ENCODE data around the gene C11orf16. TPM values are rescaled to one million over a fixed set of nuclear protein-coding genes. Genes with fewer than 3 reads are reported as not detected.
A peak's percentile ranks its signal among the peaks of the same experiment; 100 is the strongest.

Gene C11orf16
- total and polyA plus RNA-seq, 2 of the 4 experiments (the other 2 are of a cell fraction): not detected

DNA sequence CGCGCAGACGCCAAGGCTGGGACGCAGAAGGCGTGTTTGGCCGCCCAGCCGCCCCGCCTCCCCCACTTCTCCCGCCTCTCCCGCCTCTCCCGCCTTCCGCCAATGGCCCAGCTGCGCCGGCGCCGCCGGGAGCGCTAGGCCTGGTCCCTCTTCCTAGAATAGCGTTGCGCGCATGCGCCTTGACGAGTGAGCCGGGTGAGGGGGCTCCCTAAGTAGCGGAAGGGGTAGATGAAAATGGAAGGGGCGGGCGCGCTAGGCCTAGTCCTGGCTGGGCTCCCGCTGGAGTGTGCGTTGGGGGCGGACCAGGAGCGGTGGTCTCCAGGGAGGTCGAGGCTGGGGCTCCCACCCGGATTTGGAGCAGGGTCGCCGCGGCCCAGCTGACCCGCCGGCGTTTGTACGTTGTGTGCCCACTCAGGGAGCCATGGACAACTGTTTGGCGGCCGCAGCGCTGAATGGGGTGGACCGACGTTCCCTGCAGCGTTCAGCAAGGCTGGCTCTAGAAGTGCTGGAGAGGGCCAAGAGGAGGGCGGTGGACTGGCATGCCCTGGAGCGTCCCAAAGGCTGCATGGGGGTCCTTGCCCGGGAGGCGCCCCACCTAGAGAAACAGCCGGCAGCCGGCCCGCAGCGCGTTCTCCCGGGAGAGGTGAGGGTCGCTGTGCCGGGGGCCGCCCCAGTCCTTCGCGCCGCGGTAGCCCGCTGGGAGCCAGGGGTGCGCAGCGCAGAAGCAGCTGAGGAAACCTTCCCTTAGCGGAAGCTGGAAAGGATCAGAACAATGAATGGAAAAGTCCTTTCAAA, 21.5 kb downstream of the C11orf16 start, which contains the start of gene AKIP1:
Gene AKIP1, plus strand, starts transcription at position 161 of the 795 bp plus-strand sequence. Its CDS starts 261 bp downstream, at position 422.
- WGBS, 2 experiments (ENCODE audit: extremely low coverage in 2 of 2, insufficient read length in 1 of 2): 0% methylated on average over 18 of the region's 68 CpGs; no CpG with 5 or more reads in 1 of the 2 experiments
- in situ Hi-C loops (cut with MboI; ENCODE audit: low sequenced_read_pairs): loop anchor here (5.0 kb wide), 1 partner anchor 46 kb away; no protein-coding TSS in a partner anchor
- Histone ChIP-seq H3K23ac (ENCODE audit: low read depth, low read length) (peak within 1 kb of the TSS; percentile 96), H3K9me3 (ENCODE audit: control insufficient read depth, insufficient read depth, low read length) (no peaks in the 10 kb centered on the region), H4K5ac (ENCODE audit: low read depth, low read length) (peak within 1 kb of the TSS; percentile 97), H2AK9ac (replicated peaks; ENCODE audit: low read depth, low read length, poor library complexity) (peak within 1 kb of the TSS; percentile 99), H2BK15ac (ENCODE audit: low read depth, low read length) (peak within 1 kb of the TSS; percentile 74; the same call in 1 of the 3 replicates), H3K4me1 (ENCODE audit: control insufficient read depth, insufficient read depth, low read length) (peaks cover 11% of the 10 kb centered on the region), H2AFZ (replicated peaks; ENCODE audit: low read length, poor library complexity) (peak within 1 kb of the TSS; percentile 98), H3K27me3 (ENCODE audit: control insufficient read depth, insufficient read depth, low read length) (no peaks in the 10 kb centered on the region), H3K4ac (ENCODE audit: low read depth, low read length) (peak within 1 kb of the TSS; percentile 97), H3K9ac (ENCODE audit: low read depth, low read length) (peak within 1 kb of the TSS; percentile 79), H3K18ac (ENCODE audit: low read depth, low read length) (peak within 1 kb of the TSS; percentile 87), H3K56ac (ENCODE audit: extremely low read depth, insufficient read depth, low read length) (peak within 1 kb of the TSS; percentile 90), H3K36me3 (ENCODE audit: control insufficient read depth, insufficient read depth, low read length) (no peaks in the 10 kb centered on the region; the same call in 1 of the 2 replicates), H4K8ac (ENCODE audit: low read depth in 2 of 2, low read length in 2 of 2) (peak within 1 kb of the TSS; percentile 87 to 95), H3K27ac (ENCODE audit: insufficient read depth, low read length) (peak within 1 kb of the TSS; percentile 97), H3K4me2 (ENCODE audit: low read depth, low read length) (peak within 1 kb of the TSS; percentile 100), H3K4me3 (ENCODE audit: insufficient read depth, low read depth, low read length) (peak within 1 kb of the TSS; percentile 91), H2AK5ac (ENCODE audit: low read depth, low read length) (peak within 1 kb of the TSS; percentile 73), H2BK20ac (ENCODE audit: low read depth, low read length) (0 out of 2 replicates have a peak within 1 kb of the TSS, but pooled peaks have one; percentile 15), H3K14ac (replicated peaks; ENCODE audit: low read depth, low read length) (peak within 1 kb of the TSS; percentile 96), H4K91ac (ENCODE audit: insufficient read depth, low read depth, low read length) (peak within 1 kb of the TSS; percentile 94), H3K9me1 (ENCODE audit: insufficient read depth, low read length) (peaks cover 6% of the 10 kb centered on the region; the same call in 1 of the 2 replicates), H4K20me1 (ENCODE audit: insufficient read depth, low read length) (0 out of 2 replicates have a peak, but pooled peaks cover 3% of the 10 kb centered on the region), H2BK120ac (ENCODE audit: low read depth, low read length) (peak within 1 kb of the TSS; percentile 71), H3K79me1 (ENCODE audit: low read depth in 1 of 2, low read length in 2 of 2) (peaks cover 19 to 39% of the 10 kb centered on the region in 2 experiments), H2BK5ac (ENCODE audit: low read depth, low read length, poor library complexity, severe bottlenecking) (peak within 1 kb of the TSS; percentile 89)
- CTCF ChIA-PET: interaction anchor here (1.0 to 1.6 kb wide), 2 partner anchors 40 to 77 kb away, joined by 3 to 5 read pairs; no protein-coding TSS in a partner anchor
- ATAC-seq (ENCODE audit: low read depth): peak; percentile 92
- POLR2A ChIA-PET (ENCODE audit: unreplicated experiment): interaction anchor here (0.5 to 0.6 kb wide), 4 partner anchors 22 to 101 kb away, joined by 3 to 5 read pairs (median 4); a partner anchor contains a TSS
- TF ChIP-seq FOS (IDR thresholded peaks at IDR 0.05; ENCODE audit: low read depth, low read length) (no peak), RAD21 (IDR thresholded peaks at IDR 0.05; ENCODE audit: low read length) (0 out of 2 replicates have a peak, but pooled peaks have one; percentile 3), MAZ (IDR thresholded peaks at IDR 0.05; ENCODE audit: borderline replicate concordance, low read depth, low read length) (peak; percentile 71; the same call in 1 of the 2 replicates), MXI1 (IDR thresholded peaks at IDR 0.05; ENCODE audit: borderline replicate concordance, low read depth, low read length) (peak; percentile 14; the same call in 1 of the 2 replicates), POLR2A (IDR thresholded peaks at IDR 0.05; ENCODE audit: low read depth, low read length) (0 out of 2 replicates have a peak, but pooled peaks have one; percentile 24)
- no TSS peak for BruUV-seq (replicated peaks)
- peak; percentile 94 for DNase-seq
- intact Hi-C loops (cut with micrococcal nuclease): loop anchor here (2.0 to 10.0 kb wide), 5 partner anchors 84 to 596 kb away; a partner anchor contains a TSS
- dilution Hi-C loops (cut with HindIII; ENCODE audit: low sequenced_read_pairs, unreplicated experiment): no loop called here

Measured in IMR-90 (cell line).